Esophagus squamous epithelium (tissue), 4 donors: Measurements from ENCODE around the gene ALPK1.

Experiments used
- CTCF ChIP-seq, 6 experiments: fragments of 450-650 bp in 4 of 6; fragments of 200-600 bp in 2 of 6; sonication (generic) in 2 of 6; IDR thresholded peaks; one replicate each; pipeline ENCODE4 v1.5.1; 2016 to 2019; ENCODE audit warnings: antibody characterized with exemption in 6 of 6, mild to moderate bottlenecking in 4 of 6, moderate library complexity in 4 of 6
- POLR2A ChIP-seq, 4 donors: fragments of 450-650 bp; IDR thresholded peaks; one replicate each; pipeline ENCODE4 v1.6.1; 2017; ENCODE audit warnings: antibody characterized with exemption in 4 of 4, mild to moderate bottlenecking in 4 of 4, moderate library complexity in 3 of 4

- TF ChIP-seq CTCF (IDR thresholded peaks at IDR 0.05) (no peak), POLR2A (IDR thresholded peaks at IDR 0.05) (no peak)
These were observed 8.7 kb upstream of the ALPK1 start for GRCh38 chr4:112288455-112288854.
